Inflammatory macrophage treated with lipopolysaccharide for 1 hour (primary cell): ENCODE data around the gene TMCC1.
A peak's percentile ranks its signal among the peaks of the same experiment; 100 is the strongest.
"Not testable (repeated sequence)": the region's sequence is repeated elsewhere in the genome, so short reads cannot be mapped to it uniquely, and the experiment has no call there.

Source experiments
- DNase-seq, 2 donors: peaks; one replicate each; pipeline ENCODE4 v3.0.0-alpha.2; 2020 to 2022

Gene TMCC1

GRCh38 chr3:129892486-129892856 is 1.0 kb downstream of the TMCC1 start:
- DNase-seq = no peak

GRCh38 chr3:129890891-129891290 is 2.6 kb downstream of the TMCC1 start:
- no peak for DNase-seq

- no peak for DNase-seq
Observed at GRCh38 chr3:129890125-129890524, 3.4 kb downstream of the TMCC1 start.

- DNase-seq = no peak
Observed at GRCh38 chr3:129888771-129889170, 4.7 kb downstream of the TMCC1 start.

GRCh38 chr3:129881261-129881660 is 12.2 kb downstream of the TMCC1 start:
- DNase-seq = no peak

GRCh38 chr3:129878355-129878754 is 15.2 kb downstream of the TMCC1 start:
- DNase-seq = peak in 1 of 2 donors; percentile 12

- DNase-seq = not testable (repeated sequence)
Observed at GRCh38 chr3:129874479-129874878, 19.0 kb downstream of the TMCC1 start.

GRCh38 chr3:129868912-129869311 is 24.6 kb downstream of the TMCC1 start:
- DNase-seq = no peak

GRCh38 chr3:129867506-129868124 is 25.9 kb downstream of the TMCC1 start:
- no peak for DNase-seq

- no peak for DNase-seq
Observed at GRCh38 chr3:129865806-129866205, 27.7 kb downstream of the TMCC1 start.

GRCh38 chr3:129864519-129864918 is 29.0 kb downstream of the TMCC1 start:
- DNase-seq = no peak

- no peak for DNase-seq
Observed at GRCh38 chr3:129859272-129859671, 34.2 kb downstream of the TMCC1 start.

- no peak for DNase-seq
Observed at GRCh38 chr3:129857899-129858298, 35.6 kb downstream of the TMCC1 start.

- DNase-seq = peak in 1 of 2 donors; percentile 64
Observed at GRCh38 chr3:129856790-129857189, 36.7 kb downstream of the TMCC1 start.

GRCh38 chr3:129855832-129856419 is 37.6 kb downstream of the TMCC1 start:
- peak; percentile 90 for DNase-seq

GRCh38 chr3:129855170-129855831 is 38.2 kb downstream of the TMCC1 start:
- DNase-seq = peak in 1 of 2 donors; percentile 24

- DNase-seq = no peak
Observed at GRCh38 chr3:129854460-129854859, 39.1 kb downstream of the TMCC1 start.

- DNase-seq = no peak
Observed at GRCh38 chr3:129845956-129846355, 47.6 kb downstream of the TMCC1 start.

GRCh38 chr3:129840707-129841360 is 52.7 kb downstream of the TMCC1 start:
- DNase-seq = no peak

GRCh38 chr3:129838086-129838485 is 55.4 kb downstream of the TMCC1 start:
- DNase-seq = no peak

GRCh38 chr3:129837065-129837642 is 56.4 kb downstream of the TMCC1 start:
- no peak for DNase-seq

GRCh38 chr3:129836381-129837064 is 57.0 kb downstream of the TMCC1 start:
- no peak for DNase-seq

- DNase-seq = no peak
Observed at GRCh38 chr3:129835198-129835597, 58.3 kb downstream of the TMCC1 start.
